Stimulated activated naive CD8-positive, alpha-beta T cell treated with anti-CD3 and anti-CD28 coated beads, Interleukin-15, Interleukin-2, amounts not matched to agents 100 ng/mL and 50 ng/mL, for 24 hours (primary cell): ENCODE results near the gene RPS21.

Source experiments
- H3K27ac Mint-ChIP-seq: one replicate; pipeline ENCODE4 v1.8.0; 2021; ENCODE audit warnings: mild to moderate bottlenecking, mixed read lengths
- H3K27me3 Mint-ChIP-seq: one replicate; pipeline ENCODE4 v1.8.0; 2021; ENCODE audit warnings: mixed read lengths
- H3K36me3 Mint-ChIP-seq: one replicate; pipeline ENCODE4 v1.8.0; 2021; ENCODE audit warnings: low read depth, mixed read lengths
- H3K4me1 Mint-ChIP-seq: one replicate; pipeline ENCODE4 v1.8.0; 2021; ENCODE audit warnings: low read depth, mixed read lengths
- H3K4me3 Mint-ChIP-seq: one replicate; pipeline ENCODE4 v1.8.0; 2021; ENCODE audit warnings: mild to moderate bottlenecking, mixed read lengths
- H3K9me3 Mint-ChIP-seq: one replicate; pipeline ENCODE4 v1.8.0; 2021; ENCODE audit warnings: mixed read lengths

RPS21 gene

DNA sequence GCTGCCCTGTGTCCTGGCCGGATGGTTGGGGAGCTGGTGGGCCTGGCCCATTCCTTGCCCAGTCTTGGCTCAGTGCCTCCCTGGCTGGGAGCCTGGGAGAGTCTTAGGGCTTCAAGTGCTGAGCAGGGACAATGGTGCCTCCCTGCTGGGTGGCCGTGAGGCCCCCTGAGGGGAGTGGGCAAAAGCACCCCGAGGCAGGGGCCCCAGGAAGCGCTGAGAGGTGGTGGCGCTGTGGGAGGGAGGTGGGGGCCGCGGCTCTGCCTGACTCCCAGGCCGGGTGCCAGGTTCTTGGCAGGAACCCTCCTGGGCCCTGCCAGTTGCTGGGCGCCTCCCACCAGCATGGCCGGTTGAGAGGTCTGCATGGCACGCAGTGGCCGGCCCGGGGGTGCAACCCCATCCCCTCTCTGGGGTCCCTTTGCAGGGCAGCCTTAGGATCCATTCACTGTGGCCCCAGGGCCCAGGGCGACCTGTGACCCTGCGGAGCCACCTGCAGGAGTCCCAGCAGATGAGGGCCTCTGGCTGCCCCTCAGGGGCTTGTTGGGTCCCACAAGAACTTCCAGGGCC lies 9.2 kb upstream of the RPS21 start:
- Mint-ChIP-seq H3K27me3 (peaks cover 5% of the 10 kb centered on the region), H3K4me1 (peaks cover 9% of the 10 kb centered on the region), H3K36me3 (peaks cover 10% of the 10 kb centered on the region), H3K9me3 (peaks cover 6% of the 10 kb centered on the region), H3K4me3 (no peak overlapping the region), H3K27ac (no peak overlapping the region)

DNA sequence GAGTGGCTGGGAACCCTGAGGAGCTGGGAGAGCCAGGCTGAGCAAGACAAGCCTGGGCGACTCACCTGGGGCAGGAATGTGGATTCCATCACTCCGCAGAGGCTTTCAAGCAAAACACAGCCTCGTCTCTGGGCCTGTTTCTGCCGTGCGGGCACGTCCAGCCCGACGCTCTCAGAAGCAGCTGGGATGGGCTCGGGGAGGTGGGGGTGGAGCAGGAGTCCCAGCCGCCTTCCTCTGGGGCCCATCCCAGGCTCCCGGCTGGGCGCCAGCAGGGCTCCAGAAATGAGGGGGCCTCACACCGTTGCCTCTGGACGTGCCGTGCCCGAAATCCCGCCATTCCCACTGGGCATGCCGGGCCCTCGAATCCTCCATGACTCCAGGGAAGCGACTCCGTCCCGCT lies 8.7 kb upstream of the RPS21 start:
- H3K4me3 Mint-ChIP-seq = no peak overlapping the region
- H3K36me3 Mint-ChIP-seq = peaks cover 12% of the 10 kb centered on the region
- no peaks in the 10 kb centered on the region for H3K27me3 Mint-ChIP-seq
- no peak overlapping the region for H3K27ac Mint-ChIP-seq
- peaks cover 6% of the 10 kb centered on the region for H3K9me3 Mint-ChIP-seq
- H3K4me1 Mint-ChIP-seq = peaks cover 12% of the 10 kb centered on the region

DNA sequence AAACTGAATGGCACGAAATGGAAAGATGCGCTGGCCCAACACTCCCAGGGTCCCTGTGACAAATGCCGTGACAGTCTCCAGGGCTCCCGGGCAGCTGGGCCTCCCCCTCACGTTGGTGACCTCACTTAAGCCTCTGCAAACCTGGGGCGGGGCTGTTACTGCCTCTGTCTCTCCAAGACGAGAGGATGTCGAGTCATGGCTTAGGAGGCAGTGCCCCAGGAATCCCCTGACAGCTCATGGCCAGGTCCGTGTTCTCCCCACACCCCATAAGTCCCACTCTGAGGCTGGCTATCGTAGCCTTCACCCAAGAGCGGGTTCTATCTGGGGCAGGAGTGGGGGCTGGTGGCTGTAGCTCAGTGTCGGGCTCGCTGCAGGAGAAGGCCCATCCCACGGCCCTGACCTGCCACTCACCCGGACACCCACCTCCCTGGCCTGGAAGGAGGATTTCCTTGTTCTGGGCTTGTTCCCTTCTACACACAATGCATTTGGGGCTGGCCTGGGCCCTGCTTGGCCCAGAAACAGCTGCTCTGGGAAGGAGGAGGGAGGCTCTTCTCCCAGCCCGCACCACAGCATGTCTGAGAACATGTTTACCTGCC lies 5.6 kb upstream of the RPS21 start:
- peaks cover 32% of the 10 kb centered on the region for H3K4me1 Mint-ChIP-seq
- H3K27ac Mint-ChIP-seq = no peak overlapping the region
- peaks cover 6% of the 10 kb centered on the region for H3K9me3 Mint-ChIP-seq
- peaks cover 24% of the 10 kb centered on the region for H3K36me3 Mint-ChIP-seq
- no peaks in the 10 kb centered on the region for H3K27me3 Mint-ChIP-seq
- H3K4me3 Mint-ChIP-seq = no peak overlapping the region

DNA sequence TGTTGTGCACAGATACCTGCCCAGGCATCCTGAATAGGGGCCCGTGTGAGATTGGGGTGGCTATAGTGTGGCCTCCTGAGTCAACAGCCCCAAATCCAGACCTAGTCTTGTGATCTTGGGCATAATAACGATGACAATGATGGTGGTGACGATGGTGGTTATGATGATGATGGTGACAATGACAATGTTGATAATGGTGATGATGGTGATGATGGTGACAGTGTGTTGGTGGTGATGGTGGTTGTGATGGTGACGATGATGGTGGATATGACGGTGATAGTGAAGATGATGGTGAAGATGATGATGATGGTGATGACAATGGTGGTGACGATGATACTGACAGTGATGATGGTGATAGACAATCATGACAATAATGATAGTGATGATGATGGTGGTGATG lies 5.1 kb upstream of the RPS21 start:
- H3K9me3 Mint-ChIP-seq = peaks cover 6% of the 10 kb centered on the region
- peaks cover 32% of the 10 kb centered on the region for H3K4me1 Mint-ChIP-seq
- H3K27me3 Mint-ChIP-seq = no peaks in the 10 kb centered on the region
- H3K4me3 Mint-ChIP-seq = no peak overlapping the region
- peak overlapping the region; percentile 61 for H3K27ac Mint-ChIP-seq
- peaks cover 24% of the 10 kb centered on the region for H3K36me3 Mint-ChIP-seq

DNA sequence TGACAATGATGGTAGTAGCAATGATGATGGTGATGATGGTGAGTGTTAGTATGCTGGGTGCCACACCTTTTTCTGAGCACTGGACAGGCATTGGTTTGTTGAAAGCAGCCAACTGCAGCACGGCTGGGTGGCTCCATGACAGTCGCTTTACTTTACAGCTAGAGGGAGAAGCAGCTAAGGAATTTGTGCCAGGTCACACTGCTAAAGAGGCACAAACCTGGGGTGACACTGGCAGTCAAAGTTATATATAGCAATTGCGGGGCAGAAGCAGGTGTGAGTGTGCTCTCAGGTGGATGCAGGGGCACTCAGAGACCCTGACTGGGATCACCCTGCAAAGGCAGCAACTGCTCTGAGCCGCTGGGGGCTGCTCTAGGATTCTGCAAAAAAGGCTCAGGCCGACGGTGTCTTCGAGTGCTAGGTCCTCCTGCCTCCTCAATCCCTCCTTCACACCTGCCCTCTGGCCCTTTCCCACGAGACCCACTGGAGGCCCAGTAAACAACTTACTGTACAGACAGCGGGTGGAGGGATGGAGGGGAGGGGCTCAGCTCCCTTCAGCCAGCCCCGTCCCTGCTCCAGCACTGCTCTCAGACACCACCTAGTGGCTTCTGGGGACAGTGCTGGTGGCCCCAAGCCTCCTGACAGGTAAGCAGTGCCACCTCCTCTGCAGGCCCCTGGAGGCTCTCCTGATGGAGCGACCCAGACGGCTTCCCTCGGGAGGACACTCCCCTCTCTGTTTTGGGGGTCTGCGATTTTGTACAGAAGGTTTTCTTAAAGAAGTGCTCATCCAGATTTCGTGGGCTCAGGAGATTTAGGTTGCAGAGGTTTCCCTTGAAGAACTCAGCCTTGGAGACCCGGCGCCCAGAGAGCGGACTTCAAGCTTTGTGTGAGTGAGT lies 4.4 kb upstream of the RPS21 start:
- H3K4me3 Mint-ChIP-seq = peak overlapping the region; percentile 26
- H3K27ac Mint-ChIP-seq = peak overlapping the region; percentile 61
- H3K36me3 Mint-ChIP-seq = peaks cover 27% of the 10 kb centered on the region
- H3K9me3 Mint-ChIP-seq = peaks cover 6% of the 10 kb centered on the region
- no peaks in the 10 kb centered on the region for H3K27me3 Mint-ChIP-seq
- peaks cover 34% of the 10 kb centered on the region for H3K4me1 Mint-ChIP-seq

DNA sequence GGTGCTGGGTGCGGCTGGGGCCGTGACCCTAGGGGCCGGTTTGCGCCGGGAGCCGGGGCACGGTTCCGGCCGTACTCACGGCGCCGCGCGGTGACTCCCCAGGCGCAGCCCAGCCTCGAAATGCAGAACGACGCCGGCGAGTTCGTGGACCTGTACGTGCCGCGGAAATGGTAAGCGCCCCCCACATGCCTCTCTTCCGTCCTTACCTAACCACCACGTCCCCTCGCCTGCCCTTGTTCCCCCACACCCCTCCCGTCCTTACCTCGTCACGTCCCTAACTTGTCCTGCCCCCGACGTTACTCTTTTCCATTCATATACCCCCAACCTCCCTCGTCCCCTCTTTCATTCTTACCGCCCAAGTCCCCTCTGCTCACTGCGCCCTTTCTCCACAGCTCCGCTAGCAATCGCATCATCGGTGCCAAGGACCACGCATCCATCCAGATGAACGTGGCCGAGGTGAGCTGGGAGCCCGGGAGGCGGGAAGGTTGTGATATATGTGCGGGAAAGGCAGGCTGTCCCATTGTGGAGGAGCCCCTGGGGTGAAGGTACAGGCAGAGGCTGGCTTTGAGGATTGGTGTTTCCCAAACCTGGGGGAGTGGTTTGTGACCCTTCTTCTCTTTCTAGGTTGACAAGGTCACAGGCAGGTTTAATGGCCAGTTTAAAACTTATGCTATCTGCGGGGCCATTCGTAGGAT lies 463 bp downstream of the RPS21 start:
- Mint-ChIP-seq H3K4me3 (peak overlapping the region; percentile 96), H3K36me3 (peaks cover 52% of the 10 kb centered on the region), H3K27me3 (no peaks in the 10 kb centered on the region), H3K9me3 (no peaks in the 10 kb centered on the region), H3K27ac (peak overlapping the region; percentile 96), H3K4me1 (peaks cover 53% of the 10 kb centered on the region)

DNA sequence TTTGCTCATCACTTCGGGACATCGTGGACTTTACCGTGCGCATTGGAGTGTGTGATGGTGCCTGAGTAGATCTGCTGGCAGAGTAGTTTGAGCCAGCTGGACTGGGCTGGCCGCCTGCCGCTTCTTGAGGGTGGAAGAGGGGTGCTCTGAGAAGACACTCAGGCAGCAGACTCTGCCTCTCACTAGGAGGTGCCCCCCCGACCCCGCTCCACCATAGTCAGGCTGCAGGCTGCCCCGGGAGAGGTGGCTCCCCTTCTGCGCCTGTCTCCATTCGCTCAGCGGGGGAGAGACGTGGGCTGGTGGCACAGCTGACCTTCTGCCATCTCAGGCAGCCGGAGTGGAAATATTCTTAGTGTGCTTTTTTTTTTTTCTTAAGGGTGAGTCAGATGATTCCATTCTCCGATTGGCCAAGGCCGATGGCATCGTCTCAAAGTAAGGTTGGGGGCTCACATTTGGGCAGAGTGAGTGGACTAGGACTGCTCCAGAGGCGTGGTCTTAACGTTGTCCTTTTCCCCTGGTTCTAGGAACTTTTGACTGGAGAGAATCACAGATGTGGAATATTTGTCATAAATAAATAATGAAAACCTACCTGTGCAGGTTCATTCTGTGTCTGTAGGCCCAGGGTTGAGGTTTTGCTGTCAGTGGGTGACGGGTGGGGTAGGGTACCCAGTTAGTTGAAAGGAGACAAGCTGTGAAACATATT lies 1.2 kb downstream of the RPS21 start:
- Mint-ChIP-seq H3K4me1 (peaks cover 48% of the 10 kb centered on the region), H3K36me3 (peaks cover 47% of the 10 kb centered on the region)

DNA sequence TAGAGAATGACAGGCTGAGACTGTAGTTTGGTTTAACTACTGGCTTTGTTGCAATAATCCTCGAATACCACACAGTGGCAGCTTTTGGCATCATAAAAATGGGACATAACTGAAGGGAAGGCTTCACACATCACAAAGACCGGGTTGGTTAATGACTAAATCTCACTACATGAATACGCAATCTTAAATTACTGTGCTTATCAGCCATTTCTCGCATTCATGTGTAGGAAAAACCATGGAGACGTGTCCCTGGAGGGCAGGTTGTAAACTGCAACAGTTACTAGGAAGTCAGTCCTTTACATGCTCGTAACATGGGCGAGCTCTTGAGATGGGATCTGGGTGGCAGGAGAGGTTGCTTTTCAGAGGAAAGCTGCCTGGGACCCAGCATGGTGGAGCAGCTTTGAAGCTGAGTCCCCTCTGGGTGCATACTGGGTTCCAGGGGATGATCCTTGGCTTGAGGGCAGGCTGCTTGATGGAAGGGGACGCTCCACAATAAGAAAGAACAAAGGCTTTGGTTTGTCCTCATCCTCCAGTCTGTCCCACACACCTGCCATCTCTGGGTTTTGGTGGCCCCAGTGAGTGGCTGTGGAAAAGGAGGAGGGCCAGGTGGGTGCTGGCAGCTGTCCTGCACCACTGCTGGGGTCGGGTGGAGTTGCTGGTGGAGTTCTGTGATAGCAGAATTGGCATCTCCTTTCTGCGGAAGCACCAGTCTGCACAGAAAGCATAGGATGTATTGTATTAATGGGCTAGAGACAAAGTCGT lies 2.1 kb downstream of the RPS21 start:
- peaks cover 43% of the 10 kb centered on the region for H3K36me3 Mint-ChIP-seq
- peak overlapping the region; percentile 96 for H3K4me3 Mint-ChIP-seq
- peaks cover 48% of the 10 kb centered on the region for H3K4me1 Mint-ChIP-seq
- H3K27ac Mint-ChIP-seq = peak overlapping the region; percentile 96
- H3K9me3 Mint-ChIP-seq = no peaks in the 10 kb centered on the region
- no peaks in the 10 kb centered on the region for H3K27me3 Mint-ChIP-seq

More for the DNA sequence above, 1.2 kb downstream of the RPS21 start:
- H3K4me3 Mint-ChIP-seq = peak overlapping the region; percentile 96
- no peaks in the 10 kb centered on the region for H3K9me3 Mint-ChIP-seq
- no peaks in the 10 kb centered on the region for H3K27me3 Mint-ChIP-seq
- peak overlapping the region; percentile 96 for H3K27ac Mint-ChIP-seq

DNA sequence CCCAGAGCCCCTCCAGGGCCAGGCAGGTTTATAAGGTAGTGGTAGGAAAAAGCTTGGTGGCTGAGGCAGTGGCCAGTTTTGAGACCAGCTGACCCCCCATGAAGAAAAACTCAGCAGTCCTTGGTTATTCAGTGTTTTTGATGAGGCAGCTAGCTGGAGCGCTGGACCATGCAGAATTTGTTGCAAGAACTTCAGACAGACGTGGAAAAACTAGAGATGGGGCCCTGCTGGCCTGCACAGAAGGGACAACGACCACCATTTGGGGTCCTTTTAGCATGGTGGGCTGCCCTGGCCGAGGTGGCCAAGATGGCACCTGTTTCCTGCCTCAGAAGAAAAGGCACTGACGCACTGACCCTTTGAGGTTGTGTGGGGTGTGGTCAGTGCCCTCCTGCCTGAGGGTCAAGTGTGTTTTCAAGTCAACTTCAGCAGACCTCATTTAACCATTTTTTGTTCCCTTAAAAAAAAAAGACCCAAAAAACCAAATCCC lies 2.7 kb downstream of the RPS21 start:
- Mint-ChIP-seq H3K4me3 (peak overlapping the region; percentile 96), H3K9me3 (no peaks in the 10 kb centered on the region), H3K27me3 (no peaks in the 10 kb centered on the region), H3K27ac (peak overlapping the region; percentile 96), H3K36me3 (peaks cover 43% of the 10 kb centered on the region), H3K4me1 (peaks cover 43% of the 10 kb centered on the region)

DNA sequence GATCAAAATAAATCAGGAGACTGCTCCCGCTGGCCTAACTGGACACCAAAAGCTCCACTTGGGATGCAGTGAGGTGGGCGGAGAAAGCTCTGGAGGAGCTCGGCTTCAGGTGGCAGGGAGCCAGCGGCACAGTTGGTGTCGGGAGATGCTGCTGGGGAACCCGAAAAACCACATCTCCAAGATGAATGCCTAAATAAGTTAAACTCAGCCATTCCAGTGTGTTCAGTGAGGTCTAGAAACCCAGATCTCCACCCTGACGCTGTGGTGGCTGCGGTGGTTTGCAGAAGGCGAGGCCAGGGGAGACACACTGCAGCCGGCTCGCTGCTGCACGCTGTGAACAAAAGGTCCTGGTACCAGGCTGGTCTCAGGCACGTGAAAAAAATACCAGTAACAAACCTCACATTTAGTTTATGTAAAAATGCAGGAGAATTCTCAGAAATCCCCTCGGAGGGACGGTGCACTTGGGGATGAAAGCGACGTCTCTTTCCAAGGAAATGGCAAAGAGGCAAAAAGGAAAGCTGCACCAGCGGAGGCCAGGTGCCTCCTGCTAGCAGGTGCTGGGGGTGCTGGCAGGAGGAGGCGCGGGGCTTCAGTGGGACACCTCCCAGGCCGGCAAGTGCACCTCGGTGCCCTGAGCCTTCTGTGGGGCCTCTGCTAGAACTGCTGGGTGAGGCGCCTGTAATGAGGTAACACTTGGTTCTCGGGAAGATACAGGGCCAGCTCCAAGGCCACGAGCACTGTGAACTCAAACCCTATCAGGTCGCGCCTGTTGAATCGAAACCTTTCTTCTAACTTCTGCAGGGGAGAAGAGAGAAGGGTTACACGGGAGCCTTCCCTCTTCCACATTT lies 3.6 kb downstream of the RPS21 start:
- Mint-ChIP-seq H3K4me3 (no peak overlapping the region), H3K27me3 (no peaks in the 10 kb centered on the region), H3K27ac (peak overlapping the region; percentile 51), H3K9me3 (no peaks in the 10 kb centered on the region), H3K4me1 (peaks cover 35% of the 10 kb centered on the region), H3K36me3 (peaks cover 37% of the 10 kb centered on the region)

DNA sequence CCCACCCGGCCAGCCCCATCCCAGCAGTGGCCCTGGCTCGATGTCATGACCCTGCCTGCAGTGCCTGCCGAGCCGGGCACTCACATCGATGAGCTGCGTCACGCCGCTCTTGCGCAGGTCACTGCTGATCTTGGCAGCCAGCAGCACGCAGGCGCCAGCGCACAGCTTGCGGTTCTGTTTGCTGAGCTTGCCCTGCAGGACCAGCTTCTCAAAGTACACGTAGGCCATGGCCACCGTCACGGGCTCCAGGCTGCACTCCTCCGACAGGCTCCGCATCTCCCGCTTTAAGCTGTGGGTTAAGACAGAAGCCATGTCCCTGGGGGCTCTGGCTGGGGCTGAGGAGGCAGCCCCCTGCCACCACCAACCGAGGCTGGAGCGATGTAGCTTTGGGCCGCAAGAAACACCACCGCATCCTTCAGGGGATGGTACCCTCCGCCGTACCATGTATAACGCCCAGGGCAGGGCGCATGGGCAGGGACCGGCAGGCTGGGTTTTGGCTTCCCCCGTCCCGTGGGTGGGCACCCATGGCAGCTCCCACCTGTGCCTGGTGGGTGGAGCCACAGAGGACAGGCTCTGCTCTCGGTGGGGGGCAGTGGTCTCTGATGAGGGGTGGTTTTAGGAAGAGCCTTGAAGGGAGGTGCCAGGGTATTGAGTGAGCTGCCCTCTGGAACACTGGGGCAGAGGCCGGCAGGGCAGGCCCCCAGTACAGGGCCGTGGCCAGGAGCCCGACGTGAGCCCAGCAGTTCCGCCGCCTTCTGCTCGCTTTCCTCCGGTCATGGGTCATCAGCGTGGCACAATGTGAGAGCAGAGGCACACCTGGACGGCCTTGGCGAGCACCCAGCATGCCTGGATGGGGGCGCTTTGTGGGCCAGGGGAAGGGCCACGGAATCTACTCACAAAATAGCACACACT lies 4.5 kb downstream of the RPS21 start:
- H3K27me3 Mint-ChIP-seq = no peaks in the 10 kb centered on the region
- H3K4me1 Mint-ChIP-seq = peaks cover 28% of the 10 kb centered on the region
- no peak overlapping the region for H3K27ac Mint-ChIP-seq
- no peak overlapping the region for H3K4me3 Mint-ChIP-seq
- no peaks in the 10 kb centered on the region for H3K9me3 Mint-ChIP-seq
- peaks cover 35% of the 10 kb centered on the region for H3K36me3 Mint-ChIP-seq

DNA sequence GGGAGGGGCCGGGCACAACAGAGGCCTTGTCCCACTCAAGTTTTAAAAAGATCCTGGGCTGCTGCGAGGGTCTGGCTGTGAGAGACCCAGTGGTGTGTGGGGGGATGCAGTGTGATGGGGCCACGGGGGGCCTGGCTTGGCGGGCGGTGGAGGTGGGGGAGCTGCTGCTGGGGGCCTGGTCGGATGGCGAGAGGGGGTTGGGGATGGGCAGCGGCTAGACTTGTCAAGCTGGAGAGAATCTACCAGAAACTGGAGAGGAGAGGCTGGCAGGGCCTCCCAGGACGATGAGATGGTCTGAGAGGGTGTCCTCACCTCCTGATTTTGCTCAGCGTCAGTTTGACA lies 5.1 kb downstream of the RPS21 start:
- H3K4me1 Mint-ChIP-seq = peaks cover 28% of the 10 kb centered on the region
- H3K36me3 Mint-ChIP-seq = peaks cover 35% of the 10 kb centered on the region
- H3K9me3 Mint-ChIP-seq = no peaks in the 10 kb centered on the region
- H3K27me3 Mint-ChIP-seq = no peaks in the 10 kb centered on the region
- H3K4me3 Mint-ChIP-seq = no peak overlapping the region
- H3K27ac Mint-ChIP-seq = no peak overlapping the region
